ENCODE measurements around the gene TMEM253.
A peak's percentile ranks its signal among the peaks of the same experiment; 100 is the strongest.

DNA sequence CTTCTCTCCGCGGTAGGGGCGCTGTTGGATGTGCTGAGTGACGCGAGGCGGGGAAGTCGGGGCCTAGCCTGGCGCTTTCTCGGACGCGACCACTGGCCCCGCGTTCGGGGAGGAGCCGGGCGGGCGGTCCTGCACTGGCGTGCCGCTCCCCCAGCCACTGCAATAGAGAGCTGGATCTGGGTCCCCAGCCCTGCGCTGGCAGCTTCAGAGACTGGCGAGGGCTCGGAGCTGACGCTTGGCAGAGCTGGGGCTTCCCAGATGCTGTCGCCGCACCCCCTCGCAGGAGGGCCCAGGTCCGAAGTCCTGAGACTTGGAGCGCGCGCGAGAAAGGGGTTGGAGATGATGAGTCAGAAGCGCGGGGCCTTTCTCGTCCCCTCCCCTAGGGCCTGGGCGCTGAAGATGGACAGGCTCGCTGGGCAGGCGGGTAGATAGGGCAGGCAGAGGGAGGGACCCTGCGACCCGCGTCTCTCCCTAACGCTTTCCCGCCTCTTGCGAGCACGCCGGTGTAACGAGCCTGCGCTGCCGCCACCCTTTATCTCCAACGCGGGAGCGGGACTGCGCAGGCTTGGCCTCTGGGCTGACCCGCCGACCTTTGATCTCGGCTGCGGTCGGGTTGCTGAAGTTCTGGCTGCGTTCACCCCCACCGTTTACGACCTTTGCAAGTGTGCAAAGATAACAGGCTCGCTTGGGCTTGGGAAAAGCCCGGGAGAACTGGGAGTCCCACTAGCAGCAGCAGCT, 3.0 kb downstream of the TMEM253 start:
- TF ChIP-seq BHLHE40 (IDR thresholded peaks at IDR 0.05; ENCODE audit: borderline replicate concordance) = peak; percentile 96
- TF ChIP-seq SP1 (IDR thresholded peaks at IDR 0.05) = peak; percentile 70; the same call in 1 of the 2 replicates
- TF ChIP-seq ZNF384 (IDR thresholded peaks at IDR 0.05) = no peak
- TF ChIP-seq ELF4 (IDR thresholded peaks at IDR 0.05) = peak; percentile 43; the same call in 1 of the 2 replicates
- TF ChIP-seq TARDBP (IDR thresholded peaks at IDR 0.05) = no peak
- TF ChIP-seq FOXM1 (IDR thresholded peaks at IDR 0.05; ENCODE audit: borderline replicate concordance) = peak; percentile 88
- TF ChIP-seq FOXA1 (IDR thresholded peaks at IDR 0.05) = no peak
- 0 out of 2 replicates have a peak, but pooled peaks have one; percentile 4 for TF ChIP-seq CTBP1 (IDR thresholded peaks at IDR 0.05; ENCODE audit: borderline replicate concordance)
- no peak for TF ChIP-seq ARNT (IDR thresholded peaks at IDR 0.05)
- no peak for TF ChIP-seq SUZ12 (IDR thresholded peaks at IDR 0.05)
- peak; percentile 90 for TF ChIP-seq L3MBTL2 (conservative IDR thresholded peaks at IDR 0.05)

Measured in HEK293T (cell line).